K562 (cell line): ENCODE measurements around the gene AP1G1.

Experiments used
- CHD2 ChIP-seq: IDR thresholded peaks from 2 replicates; pipeline ENCODE4 v1.6.1; 2011; ENCODE audit warnings: low read depth, low read length
- GMEB1 ChIP-seq: fragments of 250-450 bp; sonication (Bioruptor Pico); IDR thresholded peaks from 2 replicates; pipeline ENCODE4 v1.4.0; 2020; ENCODE audit warnings: mild to moderate bottlenecking
- HNRNPH1 ChIP-seq: fragments of 200-400 bp; formaldehyde crosslinking; optimal IDR thresholded peaks from 2 replicates; pipeline ENCODE3; 2017; ENCODE audit warnings: low read depth, mild to moderate bottlenecking, low read length, moderate library complexity
- MED1 ChIP-seq: sonication (generic); formaldehyde crosslinking; IDR thresholded peaks from 2 replicates; pipeline ENCODE4 v1.8.1; 2023; ENCODE audit warnings: missing genetic modification reagents, borderline replicate concordance
- NRF1 ChIP-seq, 2 experiments: fragments of 450-650 bp; IDR thresholded peaks in 1 of 2; conservative IDR thresholded peaks in 1 of 2; 2 replicates each; pipeline ENCODE4 v1.6.1; 2014; ENCODE audit warnings: mild to moderate bottlenecking in 2 of 2
- POLR3A ChIP-seq: IDR thresholded peaks from 2 replicates; pipeline ENCODE4 v1.6.1; 2011; ENCODE audit warnings: borderline replicate concordance, mild to moderate bottlenecking, moderate library complexity; ENCODE audit not compliant: insufficient read length, insufficient read depth; ENCODE audit errors: extremely low read depth
- ZBTB8A ChIP-seq: fragments of 450-650 bp; IDR thresholded peaks from 2 replicates; pipeline ENCODE4 v1.6.1; 2018; ENCODE audit warnings: mild to moderate bottlenecking, moderate library complexity; ENCODE audit not compliant: partially characterized antibody
- ZNF830 ChIP-seq: fragments of 250-450 bp; sonication (Bioruptor Pico); IDR thresholded peaks from 2 replicates; pipeline ENCODE4 v1.5.0; 2021; ENCODE audit warnings: mild to moderate bottlenecking
- TF ChIP-seq, protein P1 (sequence below), 2 experiments: fragments of 250-450 bp in 1 of 2; fragments of 450-650 bp in 1 of 2; sonication (Bioruptor Pico) in 1 of 2; IDR thresholded peaks; 2 replicates each; pipeline versions ENCODE4 v1.6.1 to v1.8.0; 2016 to 2021; ENCODE audit warnings: mild to moderate bottlenecking in 2 of 2, moderate library complexity in 2 of 2, missing compliant biosample characterization in 1 of 2, missing genetic modification characterization in 1 of 2
- TF ChIP-seq, protein P2 (sequence below), 3 experiments: IDR thresholded peaks in 2 of 3; conservative IDR thresholded peaks in 1 of 3; 2 replicates each; pipeline ENCODE4 v1.5.1; 2011 to 2012; ENCODE audit warnings: low read length in 3 of 3, mild to moderate bottlenecking in 3 of 3, control low read depth in 2 of 3, improper control_type of control experiment in 1 of 3, inconsistent platforms in 1 of 3, low read depth in 1 of 3, mixed read lengths in 1 of 3, moderate library complexity in 1 of 3; ENCODE audit not compliant: insufficient read depth in 2 of 3

- TF ChIP-seq HNRNPH1 (no peak), CHD2 (no peak), POLR3A (no peak), GMEB1 (no peak), MED1 (CRISPR knock-in tag) (no peak), ZBTB8A (no peak), NRF1 (conservative IDR thresholded peaks at IDR 0.05 in 1 of 2, IDR thresholded peaks at IDR 0.05 in 1 of 2) (no peak), ZNF830 (CRISPR knock-in tag) (no peak)
- TF ChIP-seq, protein P1, sequence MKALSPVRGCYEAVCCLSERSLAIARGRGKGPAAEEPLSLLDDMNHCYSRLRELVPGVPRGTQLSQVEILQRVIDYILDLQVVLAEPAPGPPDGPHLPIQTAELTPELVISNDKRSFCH (CRISPR knock-in tag; IDR thresholded peaks at IDR 0.05) = no peak
- TF ChIP-seq, protein P1 (tag; IDR thresholded peaks at IDR 0.05) = no peak
- TF ChIP-seq, protein P2, sequence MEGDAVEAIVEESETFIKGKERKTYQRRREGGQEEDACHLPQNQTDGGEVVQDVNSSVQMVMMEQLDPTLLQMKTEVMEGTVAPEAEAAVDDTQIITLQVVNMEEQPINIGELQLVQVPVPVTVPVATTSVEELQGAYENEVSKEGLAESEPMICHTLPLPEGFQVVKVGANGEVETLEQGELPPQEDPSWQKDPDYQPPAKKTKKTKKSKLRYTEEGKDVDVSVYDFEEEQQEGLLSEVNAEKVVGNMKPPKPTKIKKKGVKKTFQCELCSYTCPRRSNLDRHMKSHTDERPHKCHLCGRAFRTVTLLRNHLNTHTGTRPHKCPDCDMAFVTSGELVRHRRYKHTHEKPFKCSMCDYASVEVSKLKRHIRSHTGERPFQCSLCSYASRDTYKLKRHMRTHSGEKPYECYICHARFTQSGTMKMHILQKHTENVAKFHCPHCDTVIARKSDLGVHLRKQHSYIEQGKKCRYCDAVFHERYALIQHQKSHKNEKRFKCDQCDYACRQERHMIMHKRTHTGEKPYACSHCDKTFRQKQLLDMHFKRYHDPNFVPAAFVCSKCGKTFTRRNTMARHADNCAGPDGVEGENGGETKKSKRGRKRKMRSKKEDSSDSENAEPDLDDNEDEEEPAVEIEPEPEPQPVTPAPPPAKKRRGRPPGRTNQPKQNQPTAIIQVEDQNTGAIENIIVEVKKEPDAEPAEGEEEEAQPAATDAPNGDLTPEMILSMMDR (IDR thresholded peaks at IDR 0.05 in 2 of 3, conservative IDR thresholded peaks at IDR 0.05 in 1 of 3; ENCODE audit: insufficient read depth in 2 of 3, low read depth in 1 of 3, low read length in 3 of 3) = no peak
Measured at GRCh38 chr16:71852158-71852557, 43.5 kb upstream of the AP1G1 start.
